ENCODE measurements around the gene UBE2A. TPM values are rescaled to one million over a fixed set of nuclear protein-coding genes. Genes with fewer than 3 reads are reported as not detected.

UBE2A gene
- total RNA-seq, 4 donors from 2014 or later = 24.5 to 39.9 (median 33.3) TPM

- WGBS = 69% methylated on average over 5 of the region's 5 CpGs
- DNase-seq (ENCODE audit: extremely low spot score) = no peak
- H3K27me3 ChIP-seq = no peaks in the 10 kb centered on the region
- H3K36me3 ChIP-seq = no peaks in the 10 kb centered on the region
- TF ChIP-seq CTCF (IDR thresholded peaks at IDR 0.05) = no peak
- no peak for TF ChIP-seq POLR2AphosphoS5 (IDR thresholded peaks at IDR 0.05)
- no peak for TF ChIP-seq EP300 (IDR thresholded peaks at IDR 0.05)
- peaks cover 0 to 8% (median 6%) of the 10 kb centered on the region in 4 donors for H3K4me1 ChIP-seq
- H3K9me3 ChIP-seq = no peaks in the 10 kb centered on the region
- no peak overlapping the region for H3K4me3 ChIP-seq
- intact Hi-C loops (cut with DNase I) = no loop called here
- no peak overlapping the region for H3K27ac ChIP-seq (replicated peaks in 1 of 4)
Measured at GRCh38 chrX:119618439-119618838, 44.1 kb downstream of the UBE2A start.

GRCh38 chrX:119622356-119623232 is 48.2 kb downstream of the UBE2A start:
- H3K4me1 ChIP-seq = peaks cover 0 to 8% (median 6%) of the 10 kb centered on the region in 4 donors
- intact Hi-C loops (cut with DNase I) = no loop called here
- no peak for DNase-seq (ENCODE audit: extremely low spot score)
- no peaks in the 10 kb centered on the region for H3K27me3 ChIP-seq
- H3K27ac ChIP-seq (replicated peaks in 1 of 4) = no peak overlapping the region
- no peaks in the 10 kb centered on the region for H3K9me3 ChIP-seq
- no peak overlapping the region for H3K4me3 ChIP-seq
- peaks cover 0 to 5% (median 0%) of the 10 kb centered on the region in 4 donors for H3K36me3 ChIP-seq
- 53% methylated on average over 9 of the region's 9 CpGs for WGBS
- TF ChIP-seq CTCF (IDR thresholded peaks at IDR 0.05) (no peak), POLR2A (IDR thresholded peaks at IDR 0.05; ENCODE audit: low read depth) (no peak), POLR2AphosphoS5 (IDR thresholded peaks at IDR 0.05) (no peak), EP300 (IDR thresholded peaks at IDR 0.05) (no peak)

- Histone ChIP-seq H3K36me3 (peaks cover 0 to 13% (median 6%) of the 10 kb centered on the region in 4 donors), H3K4me1 (peaks cover 0 to 8% (median 6%) of the 10 kb centered on the region in 4 donors), H3K9me3 (no peaks in the 10 kb centered on the region), H3K27ac (replicated peaks in 1 of 4) (no peak overlapping the region), H3K27me3 (no peaks in the 10 kb centered on the region), H3K4me3 (no peak overlapping the region)
- DNase-seq (ENCODE audit: extremely low spot score) = no peak
- 81% methylated on average over 11 of the region's 11 CpGs for WGBS
- intact Hi-C loops (cut with DNase I) = no loop called here
- TF ChIP-seq EP300 (IDR thresholded peaks at IDR 0.05) (no peak), POLR2AphosphoS5 (IDR thresholded peaks at IDR 0.05) (no peak), CTCF (IDR thresholded peaks at IDR 0.05) (no peak), POLR2A (IDR thresholded peaks at IDR 0.05; ENCODE audit: low read depth) (no peak)
Measured at GRCh38 chrX:119624417-119624816, 50.1 kb downstream of the UBE2A start.

GRCh38 chrX:119624951-119625668 is 50.7 kb downstream of the UBE2A start:
- DNase-seq (ENCODE audit: extremely low spot score) = no peak
- H3K4me1 ChIP-seq = peaks cover 0 to 8% (median 6%) of the 10 kb centered on the region in 4 donors
- 86% methylated on average over 10 of the region's 10 CpGs for WGBS
- peaks cover 0 to 18% (median 9%) of the 10 kb centered on the region in 4 donors for H3K36me3 ChIP-seq
- H3K4me3 ChIP-seq = no peak overlapping the region
- H3K9me3 ChIP-seq = no peaks in the 10 kb centered on the region
- no peaks in the 10 kb centered on the region for H3K27me3 ChIP-seq
- intact Hi-C loops (cut with DNase I) = no loop called here
- no peak for TF ChIP-seq CTCF (IDR thresholded peaks at IDR 0.05)
- TF ChIP-seq POLR2AphosphoS5 (IDR thresholded peaks at IDR 0.05) = no peak
- no peak for TF ChIP-seq POLR2A (IDR thresholded peaks at IDR 0.05; ENCODE audit: low read depth)
- TF ChIP-seq EP300 (IDR thresholded peaks at IDR 0.05) = no peak
- H3K27ac ChIP-seq (replicated peaks in 1 of 4) = no peak overlapping the region

Measured in esophagus muscularis mucosa (tissue), 4 donors.